ENCODE results near the gene TEC. TPM values are rescaled to one million over a fixed set of nuclear protein-coding genes. Genes with fewer than 3 reads are reported as not detected.

TEC gene
- total RNA-seq, 1 experiment from 2014 or later = 3.2 TPM

DNA sequence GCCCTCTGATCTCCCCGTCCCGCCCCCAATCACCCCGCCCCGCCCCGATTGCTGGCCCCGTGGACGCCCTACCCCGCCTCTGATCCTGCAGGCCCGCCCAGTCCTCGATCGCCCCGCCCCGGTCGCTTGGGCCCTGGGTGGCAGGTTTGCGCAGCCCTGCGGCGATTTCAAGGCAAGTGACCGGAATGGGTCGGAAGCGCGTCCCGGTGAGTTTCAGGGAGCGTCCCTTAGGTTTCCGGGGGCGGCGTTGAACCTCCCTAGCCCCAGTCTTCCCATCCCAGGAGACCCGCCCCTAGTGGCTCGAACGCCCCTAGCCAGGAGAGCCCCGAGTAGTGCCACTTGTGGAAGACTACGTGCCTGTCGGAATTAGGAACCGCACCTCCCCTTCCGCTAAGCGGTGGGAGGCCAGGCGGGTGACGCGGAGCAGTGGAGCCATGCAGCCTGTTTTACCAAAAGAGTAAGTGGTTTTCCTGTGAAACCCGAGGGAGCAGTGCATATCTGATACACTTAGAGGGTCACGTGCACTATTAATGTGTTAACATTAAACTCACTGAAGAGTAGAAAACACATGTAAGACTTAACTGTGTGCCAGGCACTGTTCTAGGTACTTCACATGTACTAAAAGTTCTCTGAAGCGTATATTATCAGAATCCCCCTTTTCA, 354 bp upstream of the TEC start:
- DNase-seq (ENCODE audit: low spot score) = peak; percentile 91

DNA sequence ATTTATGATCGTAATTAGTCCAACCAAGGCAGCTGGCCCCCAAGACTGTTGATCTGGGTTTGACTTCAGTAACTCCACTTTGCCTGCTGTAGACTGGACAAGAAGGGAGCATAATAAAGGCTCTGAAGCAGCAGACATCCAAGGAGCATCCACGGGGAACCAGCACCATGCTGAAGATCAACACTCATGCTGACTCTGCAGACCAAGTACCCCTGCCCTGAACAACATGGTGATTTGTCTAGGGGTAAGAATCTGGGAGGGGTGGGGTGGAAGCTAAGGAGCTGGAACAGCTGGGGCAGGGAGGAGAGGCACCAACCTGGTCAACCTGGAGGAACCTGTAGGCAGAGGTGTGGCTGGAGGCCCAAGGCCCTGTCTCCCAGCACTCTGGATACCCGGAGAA, 2.1 kb downstream of the TEC start:
- no peak for DNase-seq (ENCODE audit: low spot score)

DNA sequence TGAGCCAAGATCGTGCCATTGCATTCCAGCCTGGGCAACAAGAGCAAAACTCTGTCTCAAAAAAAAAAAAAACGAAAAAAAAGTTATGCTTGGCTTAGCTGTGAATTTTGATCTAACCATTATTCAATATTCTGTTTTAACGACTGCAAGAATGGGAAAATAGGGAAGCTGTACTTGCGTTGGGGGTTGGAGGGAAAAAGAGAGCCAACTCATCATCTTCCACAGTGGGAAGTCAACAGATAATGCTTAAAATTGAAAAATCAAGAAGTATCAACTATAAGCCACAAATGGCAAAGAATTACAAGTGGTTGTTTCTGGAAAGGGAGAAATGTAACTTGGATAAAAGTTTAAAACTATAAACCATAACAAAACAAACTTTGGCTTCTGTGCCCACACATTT, 2.9 kb downstream of the TEC start:
- no peak for DNase-seq (ENCODE audit: low spot score)

- no peak for DNase-seq (ENCODE audit: low spot score)
Measured at GRCh38 chr4:48262926-48263325, 6.7 kb downstream of the TEC start.

DNA sequence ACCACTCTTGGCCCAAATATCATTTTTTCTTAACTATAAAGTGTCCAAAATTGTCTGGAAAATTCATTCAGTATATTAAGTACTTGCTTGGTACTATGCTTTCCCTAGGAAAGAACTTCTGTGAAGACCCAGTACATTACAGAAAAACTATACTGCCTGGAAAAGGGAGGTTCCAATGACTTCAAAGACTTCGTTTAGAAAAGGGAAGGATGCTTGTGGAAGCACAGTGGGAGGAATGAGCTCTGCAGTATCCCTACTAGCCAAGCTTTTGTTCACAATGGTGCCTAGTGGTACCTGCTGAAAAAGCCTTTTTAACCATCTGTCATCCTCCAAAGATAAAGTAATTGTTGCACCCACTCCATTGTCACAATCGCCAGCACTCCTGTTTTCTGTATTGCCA, 7.2 kb downstream of the TEC start:
- no peak for DNase-seq (ENCODE audit: low spot score)

DNA sequence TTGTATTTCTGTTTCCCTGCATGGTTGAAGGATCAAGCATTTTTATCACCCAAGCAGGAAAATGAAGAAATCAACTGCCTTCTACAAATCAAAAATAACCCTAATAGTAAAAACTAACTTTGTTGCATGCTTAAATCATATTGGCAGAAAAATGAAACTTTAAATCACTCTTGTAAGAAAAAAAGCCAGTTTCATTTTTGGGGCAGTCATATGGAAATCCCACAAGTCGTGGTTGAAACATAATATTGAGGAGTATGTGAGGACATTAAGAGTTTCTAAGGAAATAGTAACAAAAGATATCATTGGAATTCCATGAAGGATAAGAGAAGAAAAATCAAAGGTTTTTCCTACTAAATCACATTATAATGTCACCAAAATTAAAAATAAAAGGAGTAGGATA, 8.4 kb downstream of the TEC start:
- no peak for DNase-seq (ENCODE audit: low spot score)

DNA sequence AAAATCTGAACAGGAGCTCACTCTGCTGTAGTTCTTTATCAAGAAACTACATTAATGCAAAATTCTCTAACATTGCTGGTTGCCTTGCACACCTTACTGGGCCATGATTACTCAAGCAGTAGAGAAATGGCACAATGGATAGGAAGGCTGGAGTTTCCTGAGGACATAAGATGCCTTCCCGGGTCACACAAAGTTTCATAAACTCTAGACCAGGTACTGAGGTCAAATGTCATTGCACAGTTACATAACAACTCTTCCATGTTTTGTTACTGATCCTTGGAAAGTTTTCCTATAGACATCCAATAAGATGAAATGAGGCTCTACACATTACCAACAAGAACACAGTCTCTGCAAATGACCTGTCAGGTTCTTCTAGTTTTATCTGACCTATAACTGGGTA, 9.9 kb downstream of the TEC start:
- no peak for DNase-seq (ENCODE audit: low spot score)

- DNase-seq (ENCODE audit: low spot score) = peak; percentile 61
Measured at GRCh38 chr4:48258845-48259397, 10.7 kb downstream of the TEC start.

GRCh38 chr4:48255959-48256342, 13.7 kb downstream of the TEC start:
- DNase-seq (ENCODE audit: low spot score) = no peak

DNA sequence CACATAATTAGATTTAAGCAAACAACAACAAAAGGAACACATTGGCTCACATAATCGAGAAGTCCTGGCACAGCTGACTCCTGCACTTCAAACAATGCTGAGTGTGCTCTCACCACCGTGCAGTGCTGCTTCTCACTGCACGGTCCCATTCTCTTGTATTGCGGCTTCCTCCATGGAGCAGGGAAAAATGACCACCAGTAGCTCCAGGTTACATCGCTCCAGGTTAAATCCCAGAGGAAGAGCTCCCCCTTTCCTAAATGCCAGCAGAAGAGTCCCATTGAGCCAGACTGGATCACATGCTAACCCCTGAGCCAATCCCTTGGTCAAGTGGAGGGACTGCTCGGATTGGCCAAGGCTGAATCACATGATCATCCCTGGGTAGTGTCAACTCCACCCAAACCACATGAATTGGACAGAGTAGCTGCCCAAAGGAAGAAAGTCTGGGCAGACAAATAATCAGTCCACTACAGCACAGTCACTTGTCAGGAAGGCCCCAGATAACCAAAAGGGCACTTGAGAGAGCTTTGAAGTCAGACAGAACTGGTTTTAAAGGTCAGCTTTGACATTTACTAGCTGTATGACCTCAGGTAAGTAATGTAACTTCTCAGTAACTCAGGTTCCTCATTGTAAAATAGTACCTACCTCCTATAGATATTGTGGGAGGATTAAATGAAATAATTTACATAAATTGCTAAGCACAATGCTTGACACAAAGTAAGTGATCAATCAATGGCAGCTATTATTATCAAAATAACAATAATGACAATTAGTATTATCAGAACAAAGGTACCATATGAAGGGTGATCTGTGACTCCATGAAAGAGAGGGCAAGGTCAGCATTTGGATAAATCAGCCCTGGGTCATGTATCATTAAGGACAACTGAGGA, 14.3 kb downstream of the TEC start:
- no peak for DNase-seq (ENCODE audit: low spot score)

DNA sequence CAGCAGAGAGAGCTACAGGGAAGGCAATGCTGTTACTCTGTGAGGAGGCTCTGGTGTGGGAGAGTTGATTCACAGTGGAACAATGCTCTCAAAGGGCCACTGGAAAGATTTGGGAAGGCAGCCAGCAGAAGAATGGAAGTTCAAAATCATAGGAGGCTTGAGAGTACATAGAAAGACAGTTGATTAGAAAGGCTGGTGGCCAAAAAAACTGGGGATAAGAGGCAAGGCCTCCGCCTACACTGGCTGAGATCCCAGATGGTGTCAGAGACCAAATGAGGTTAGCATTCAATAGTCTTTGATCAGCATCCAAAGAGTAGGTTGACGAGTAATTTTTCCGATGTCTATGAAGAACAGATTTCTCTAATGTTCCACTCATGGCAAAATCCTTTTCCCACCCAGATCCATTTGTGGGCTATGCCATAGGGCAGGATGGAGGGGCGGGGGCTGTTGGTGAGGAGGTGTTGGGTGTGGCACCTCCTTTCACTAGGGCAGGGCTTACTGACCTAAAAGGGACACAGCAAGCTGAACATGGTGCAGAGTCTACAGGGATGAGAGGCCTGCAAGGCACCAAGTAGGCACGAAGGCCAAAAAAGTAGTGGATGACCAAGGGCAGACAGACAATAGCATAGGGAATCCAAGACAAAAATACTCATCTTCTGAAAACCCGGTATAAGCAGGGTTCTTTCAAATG, 15.1 kb downstream of the TEC start:
- no peak for DNase-seq (ENCODE audit: low spot score)

DNA sequence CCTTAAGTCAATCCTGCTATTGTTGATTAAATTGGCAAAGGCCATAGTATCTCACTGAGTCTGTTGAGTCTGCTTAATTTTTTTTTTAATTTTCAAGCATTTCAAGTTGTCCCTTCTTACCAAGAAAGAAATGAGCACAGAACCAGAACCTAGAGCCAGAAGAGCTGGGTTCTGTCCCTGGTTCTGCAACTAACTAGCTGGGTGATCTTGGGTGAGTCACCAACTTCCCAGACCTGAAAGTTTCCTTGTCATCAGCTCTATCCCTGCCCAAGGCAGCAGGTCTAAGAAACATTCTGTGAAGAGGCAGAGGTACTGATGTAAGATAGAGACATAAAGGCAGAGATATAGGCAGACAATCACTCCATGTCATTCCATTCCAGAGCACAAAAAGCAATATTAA, 17.3 kb downstream of the TEC start:
- DNase-seq (ENCODE audit: low spot score) = no peak

GRCh38 chr4:48250980-48251379, 18.7 kb downstream of the TEC start:
- DNase-seq (ENCODE audit: low spot score) = no peak

DNA sequence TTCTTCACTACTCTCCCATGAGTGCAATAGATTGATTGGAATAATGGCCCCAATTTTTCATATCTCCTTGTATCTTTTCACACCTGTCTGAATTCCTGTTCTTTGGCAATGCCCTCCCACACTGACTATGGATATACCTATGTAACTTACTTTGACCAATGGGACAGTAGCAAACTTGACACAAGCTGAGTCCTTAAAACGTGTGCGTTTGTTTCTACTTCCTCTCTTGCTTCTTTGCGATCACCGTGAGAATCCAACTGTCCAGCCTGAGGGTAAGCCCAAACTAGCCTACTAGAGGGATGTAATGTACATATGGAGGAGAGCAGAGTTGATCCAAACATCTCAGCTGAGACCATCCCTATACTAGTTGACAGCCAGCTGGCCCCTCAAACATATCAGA, 19.3 kb downstream of the TEC start:
- DNase-seq (ENCODE audit: low spot score) = no peak

DNA sequence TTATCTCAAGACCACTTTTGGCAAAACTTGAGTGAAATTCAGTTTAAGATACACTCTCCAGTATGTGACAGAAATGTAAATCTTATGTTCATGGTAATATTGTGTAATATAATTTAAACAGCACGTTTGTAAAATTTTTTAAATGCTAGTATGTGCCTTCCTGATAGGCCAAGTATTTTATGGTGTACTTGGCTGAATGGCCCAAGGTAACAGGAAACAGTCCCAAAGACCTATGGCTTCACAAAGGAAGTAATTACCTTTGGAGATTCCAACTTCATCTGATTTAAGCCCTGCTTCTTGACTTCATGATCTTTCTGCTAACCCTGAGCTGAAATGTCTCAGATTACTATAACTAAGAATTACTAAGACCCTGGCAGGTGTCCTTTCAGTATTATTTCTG, 20.3 kb downstream of the TEC start:
- no peak for DNase-seq (ENCODE audit: low spot score)

DNA sequence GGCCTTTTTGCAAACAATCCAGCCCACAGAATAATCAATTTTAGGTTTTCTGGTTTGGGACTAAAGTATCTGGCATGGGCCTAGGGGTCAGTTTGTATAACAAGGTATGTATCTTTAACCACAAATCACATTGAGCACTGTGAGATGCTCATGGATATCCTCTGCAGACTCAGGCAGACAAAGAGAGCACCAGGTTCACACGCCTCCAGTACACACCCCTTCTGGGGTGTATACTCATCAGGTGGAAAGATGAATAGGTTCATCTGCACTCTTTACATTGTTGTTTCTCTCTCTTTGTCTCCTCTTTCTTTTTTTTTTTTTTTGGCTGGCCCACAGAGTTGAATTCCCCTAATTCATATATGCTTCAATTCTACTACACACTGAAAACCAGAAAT, 21.1 kb downstream of the TEC start:
- DNase-seq (ENCODE audit: low spot score) = no peak

GRCh38 chr4:48247878-48248558, 21.6 kb downstream of the TEC start:
- DNase-seq (ENCODE audit: low spot score) = no peak

DNA sequence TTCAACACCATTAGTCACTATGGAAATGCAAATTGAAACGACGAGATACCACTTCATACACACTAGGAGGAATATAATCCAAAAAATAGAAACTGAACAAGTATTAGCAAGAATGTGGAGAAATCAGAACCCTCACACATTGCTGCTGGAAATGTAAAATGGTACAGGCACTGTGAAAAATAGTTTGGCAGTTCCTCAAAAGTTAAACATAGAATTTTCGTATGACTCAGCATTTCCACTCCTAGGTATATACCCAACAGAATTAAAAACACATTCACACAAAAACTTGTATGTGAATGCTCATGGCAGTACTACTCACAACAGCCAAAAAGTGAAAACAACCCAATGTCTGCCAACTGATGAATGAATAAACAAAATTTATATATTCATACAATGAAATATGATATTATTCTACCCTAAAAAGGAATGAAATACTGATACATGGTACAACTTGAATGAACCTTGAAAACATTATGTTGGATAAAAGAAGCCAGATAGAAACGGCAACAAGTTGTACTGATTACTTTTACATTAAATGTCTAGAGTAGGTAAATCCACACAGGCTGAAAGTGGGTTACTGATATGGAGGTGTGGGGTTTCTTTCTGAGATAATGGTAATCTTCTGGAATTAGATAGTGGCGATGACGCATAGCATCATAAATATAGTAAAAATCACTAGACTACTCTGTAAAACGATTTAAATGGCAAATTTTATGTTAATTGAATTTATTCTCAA, 22.3 kb downstream of the TEC start:
- no peak for DNase-seq (ENCODE audit: low spot score)

- no peak for DNase-seq (ENCODE audit: low spot score)
Measured at GRCh38 chr4:48244665-48245064, 25.0 kb downstream of the TEC start.

DNA sequence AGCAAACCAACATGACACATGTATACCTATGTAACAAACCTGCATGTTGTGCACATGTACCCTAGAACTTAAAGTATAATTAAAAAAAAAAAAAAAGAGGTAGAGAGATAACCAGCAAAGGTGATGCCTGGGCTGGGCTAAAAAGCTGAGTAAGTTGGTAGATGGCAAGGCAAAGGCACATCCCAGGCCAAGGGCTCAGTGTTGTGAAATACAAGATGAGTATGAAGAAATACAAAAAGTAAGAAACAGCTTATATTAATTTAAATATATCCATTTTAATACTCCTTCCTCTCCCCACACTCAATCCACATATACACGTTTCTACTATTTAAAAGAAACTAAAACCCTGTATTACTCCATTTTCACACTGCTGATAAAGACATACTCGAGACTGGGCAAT, 25.8 kb downstream of the TEC start:
- no peak for DNase-seq (ENCODE audit: low spot score)

DNA sequence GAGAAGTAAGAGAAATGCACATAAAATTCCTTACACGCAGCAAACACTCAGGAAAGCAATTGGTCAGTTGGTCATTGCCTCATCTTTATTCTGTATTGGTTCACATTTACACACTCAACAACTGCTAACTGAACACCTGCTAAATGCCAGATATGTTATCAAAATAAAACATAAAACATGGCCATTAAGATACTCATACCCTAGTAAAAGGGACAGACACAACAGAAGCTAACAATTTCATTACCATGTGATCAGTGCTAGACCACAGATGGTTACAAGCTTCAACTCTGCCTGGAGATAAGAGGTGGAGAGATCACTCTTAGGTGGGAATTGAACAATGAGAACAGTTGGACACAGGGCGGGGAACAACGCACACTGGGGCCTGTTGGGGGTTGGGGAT, 26.2 kb downstream of the TEC start:
- DNase-seq (ENCODE audit: low spot score) = no peak
